H1 (cell line): Measurements from ENCODE around the gene SOX4.

Experiments
- POLR2A ChIP-seq, 2 experiments: IDR thresholded peaks; 1 replicate in 1 of 2; 2 replicates in 1 of 2; pipeline ENCODE4 v1.6.1; 2011; ENCODE audit warnings: low read depth in 2 of 2, low read length in 2 of 2, mild to moderate bottlenecking in 2 of 2; ENCODE audit errors: control extremely low read depth in 1 of 2
- RBBP5 ChIP-seq: IDR thresholded peaks from 2 replicates; pipeline ENCODE4 v1.7.1; 2012; ENCODE audit warnings: low read depth, mild to moderate bottlenecking, inconsistent platforms, low read length, moderate library complexity, borderline replicate concordance
- RXRA ChIP-seq: IDR thresholded peaks from 2 replicates; pipeline ENCODE4 v1.6.1; 2011; ENCODE audit warnings: low read depth, mild to moderate bottlenecking, low read length, moderate library complexity; ENCODE audit not compliant: insufficient read depth
- SIX5 ChIP-seq: IDR thresholded peaks from 2 replicates; pipeline ENCODE4 v1.6.1; 2011; ENCODE audit warnings: mild to moderate bottlenecking, low read depth, low read length
- SP2 ChIP-seq: IDR thresholded peaks from 2 replicates; pipeline ENCODE4 v1.6.1; 2012; ENCODE audit warnings: mild to moderate bottlenecking, low read length, inconsistent platforms
- TF ChIP-seq, protein P1 (sequence below), 3 experiments: IDR thresholded peaks; 1 replicate in 2 of 3; 2 replicates in 1 of 3; pipeline versions ENCODE4 v1.5.1 to v1.6.1; 2011; ENCODE audit warnings: low read length in 3 of 3, mild to moderate bottlenecking in 3 of 3, inconsistent platforms in 2 of 3, low read depth in 1 of 3, moderate library complexity in 1 of 3; ENCODE audit not compliant: insufficient read depth in 1 of 3; ENCODE audit errors: control extremely low read depth in 1 of 3
- TF ChIP-seq, protein P2 (sequence below): IDR thresholded peaks from 2 replicates; pipeline ENCODE4 v1.6.1; 2012; ENCODE audit warnings: inconsistent platforms

DNA sequence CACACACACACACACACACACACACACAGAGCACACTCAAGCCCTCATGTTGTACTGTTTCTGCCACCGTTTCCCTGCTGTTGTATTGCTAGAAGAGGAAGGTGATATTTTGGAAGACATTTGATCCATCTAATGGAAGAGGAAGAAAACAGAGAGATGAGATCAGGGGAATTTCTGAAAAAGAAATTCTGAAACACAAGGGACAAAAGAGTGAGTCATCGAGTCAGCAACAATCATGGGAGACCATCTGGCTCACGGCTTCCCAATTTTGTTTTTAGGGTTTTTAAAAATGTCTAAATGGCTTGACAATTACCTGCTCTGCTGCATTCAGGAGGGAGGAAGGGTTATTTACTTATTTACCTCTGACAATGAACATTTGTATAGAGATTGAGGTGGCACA, 22.0 kb downstream of the SOX4 start:
- TF ChIP-seq, protein P1, sequence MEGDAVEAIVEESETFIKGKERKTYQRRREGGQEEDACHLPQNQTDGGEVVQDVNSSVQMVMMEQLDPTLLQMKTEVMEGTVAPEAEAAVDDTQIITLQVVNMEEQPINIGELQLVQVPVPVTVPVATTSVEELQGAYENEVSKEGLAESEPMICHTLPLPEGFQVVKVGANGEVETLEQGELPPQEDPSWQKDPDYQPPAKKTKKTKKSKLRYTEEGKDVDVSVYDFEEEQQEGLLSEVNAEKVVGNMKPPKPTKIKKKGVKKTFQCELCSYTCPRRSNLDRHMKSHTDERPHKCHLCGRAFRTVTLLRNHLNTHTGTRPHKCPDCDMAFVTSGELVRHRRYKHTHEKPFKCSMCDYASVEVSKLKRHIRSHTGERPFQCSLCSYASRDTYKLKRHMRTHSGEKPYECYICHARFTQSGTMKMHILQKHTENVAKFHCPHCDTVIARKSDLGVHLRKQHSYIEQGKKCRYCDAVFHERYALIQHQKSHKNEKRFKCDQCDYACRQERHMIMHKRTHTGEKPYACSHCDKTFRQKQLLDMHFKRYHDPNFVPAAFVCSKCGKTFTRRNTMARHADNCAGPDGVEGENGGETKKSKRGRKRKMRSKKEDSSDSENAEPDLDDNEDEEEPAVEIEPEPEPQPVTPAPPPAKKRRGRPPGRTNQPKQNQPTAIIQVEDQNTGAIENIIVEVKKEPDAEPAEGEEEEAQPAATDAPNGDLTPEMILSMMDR (IDR thresholded peaks at IDR 0.05; ENCODE audit: control extremely low read depth in 1 of 3, insufficient read depth in 1 of 3, low read depth in 1 of 3, low read length in 3 of 3): no peak
- TF ChIP-seq SP2: no peak
- TF ChIP-seq, protein P2, sequence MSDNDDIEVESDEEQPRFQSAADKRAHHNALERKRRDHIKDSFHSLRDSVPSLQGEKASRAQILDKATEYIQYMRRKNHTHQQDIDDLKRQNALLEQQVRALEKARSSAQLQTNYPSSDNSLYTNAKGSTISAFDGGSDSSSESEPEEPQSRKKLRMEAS: no peak
- TF ChIP-seq RXRA: no peak
- TF ChIP-seq SIX5: no peak
- TF ChIP-seq POLR2A (IDR thresholded peaks at IDR 0.05; ENCODE audit: control extremely low read depth in 1 of 2, low read depth in 2 of 2, low read length in 2 of 2): no peak
- no peak for TF ChIP-seq RBBP5
